GM12892 (cell line): ENCODE data around the gene OR6J1.
"Not testable (repeated sequence)": the region's sequence is repeated elsewhere in the genome, so short reads cannot be mapped to it uniquely, and the experiment has no call there.

Source experiments
- DNase-seq: peaks from one replicate; pipeline ENCODE4 v3.0.0; 2011; ENCODE audit not compliant: insufficient read length
- FAIRE-seq: peaks from 2 replicates; lab custom pipeline; 2011; peaks lifted over from hg19 to GRCh38; lab: Jason Lieb, UNC
- POLR2A ChIP-seq: IDR thresholded peaks from 2 replicates; pipeline ENCODE4 v1.6.1; 2011; ENCODE audit warnings: low read depth, low read length, control low read depth
- POLR2AphosphoS5 ChIP-seq: IDR thresholded peaks from 2 replicates; pipeline ENCODE4 v1.6.1; 2011; ENCODE audit warnings: low read depth, low read length, control low read depth
- TAF1 ChIP-seq: IDR thresholded peaks from 2 replicates; pipeline ENCODE4 v1.6.1; 2011; ENCODE audit warnings: low read depth, mild to moderate bottlenecking, control low read depth, low read length, borderline replicate concordance

OR6J1 gene

DNA sequence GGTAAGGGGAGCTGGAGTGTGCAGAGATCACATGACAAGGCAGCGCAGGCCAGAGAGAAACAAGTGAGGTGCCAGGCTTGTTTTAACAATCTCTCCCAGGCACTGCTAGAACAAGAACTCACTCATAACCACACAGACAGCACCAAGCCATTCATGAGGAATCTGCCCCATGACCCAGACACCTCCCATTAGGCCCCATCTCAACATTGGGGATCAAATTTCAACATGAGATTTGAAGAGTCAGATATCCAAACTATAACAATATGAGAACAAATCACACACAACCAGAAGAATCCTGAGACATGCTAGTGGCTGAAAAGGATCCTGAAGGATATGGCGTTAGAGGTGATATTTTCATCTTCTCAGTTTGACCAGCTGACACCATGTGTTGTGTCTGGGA, 21.9 kb downstream of the OR6J1 start:
- no peak for TF ChIP-seq TAF1
- TF ChIP-seq POLR2A = no peak
- TF ChIP-seq POLR2AphosphoS5 = no peak
- FAIRE-seq (no peak), DNase-seq (no peak)

DNA sequence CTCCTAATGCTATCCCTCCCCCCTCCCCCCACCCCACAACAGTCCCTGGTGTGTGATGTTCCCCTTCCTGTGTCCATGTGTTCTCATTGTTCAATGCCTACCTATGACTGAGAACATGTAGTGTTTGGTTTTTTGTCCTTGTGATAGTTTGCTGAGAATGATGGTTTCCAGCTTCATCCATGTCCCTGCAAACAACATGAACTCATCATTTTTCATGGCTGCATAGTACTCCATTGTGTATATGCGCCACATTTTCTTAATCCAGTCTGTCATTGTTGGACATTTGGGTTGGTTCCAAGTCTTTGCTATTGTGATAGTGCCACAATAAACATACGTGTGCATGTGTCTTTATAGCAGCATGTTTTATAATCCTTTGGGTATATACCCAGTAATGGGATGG, 28.4 kb downstream of the OR6J1 start:
- FAIRE-seq, DNase-seq: not testable (repeated sequence)

DNA sequence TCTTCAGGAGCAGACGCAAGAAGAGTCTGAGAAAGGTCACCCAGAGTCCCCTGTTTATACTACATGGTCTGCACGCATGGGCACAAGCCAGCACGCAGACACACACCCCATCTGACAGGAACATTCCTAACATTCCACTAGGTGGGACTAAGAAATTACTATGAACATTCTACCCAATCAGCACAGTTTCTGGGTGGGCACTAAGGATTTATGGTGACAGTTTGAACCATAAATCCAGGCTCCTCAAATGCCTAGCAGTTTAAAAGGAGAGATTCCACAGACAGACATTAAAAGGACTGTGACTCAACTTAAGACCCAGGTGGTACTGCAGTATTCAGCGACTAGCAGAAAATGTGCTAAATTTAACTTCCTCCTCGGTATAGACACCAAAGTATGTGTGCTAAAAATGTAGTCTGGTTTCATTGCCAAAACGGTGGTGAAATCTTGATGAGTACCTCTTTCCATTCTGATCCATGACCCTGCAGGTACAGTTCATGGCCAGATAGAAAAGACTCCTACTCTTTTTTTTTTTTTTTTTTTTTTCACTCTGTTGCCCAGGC, 29.8 kb downstream of the OR6J1 start:
- FAIRE-seq = no peak
- TF ChIP-seq POLR2A = no peak
- TF ChIP-seq POLR2AphosphoS5 = no peak
- TF ChIP-seq TAF1 = no peak
- DNase-seq = no peak

- DNase-seq (no peak), FAIRE-seq (no peak)
- no peak for TF ChIP-seq POLR2A
- TF ChIP-seq TAF1 = no peak
- TF ChIP-seq POLR2AphosphoS5 = no peak
These were observed 30.4 kb downstream of the OR6J1 start for GRCh38 chr14:22613736-22614239.

GRCh38 chr14:22613106-22613695, 31.0 kb downstream of the OR6J1 start:
- no peak for FAIRE-seq
- no peak for DNase-seq
- no peak for TF ChIP-seq POLR2AphosphoS5
- no peak for TF ChIP-seq TAF1
- no peak for TF ChIP-seq POLR2A

- TF ChIP-seq POLR2AphosphoS5 (no peak), TAF1 (no peak), POLR2A (no peak)
- FAIRE-seq (no peak), DNase-seq (no peak)
These were observed 33.2 kb downstream of the OR6J1 start for GRCh38 chr14:22610931-22611330.

GRCh38 chr14:22607291-22607690, 36.9 kb downstream of the OR6J1 start:
- DNase-seq (no peak), FAIRE-seq (no peak)
- TF ChIP-seq POLR2AphosphoS5 = no peak
- no peak for TF ChIP-seq TAF1
- TF ChIP-seq POLR2A = no peak

DNA sequence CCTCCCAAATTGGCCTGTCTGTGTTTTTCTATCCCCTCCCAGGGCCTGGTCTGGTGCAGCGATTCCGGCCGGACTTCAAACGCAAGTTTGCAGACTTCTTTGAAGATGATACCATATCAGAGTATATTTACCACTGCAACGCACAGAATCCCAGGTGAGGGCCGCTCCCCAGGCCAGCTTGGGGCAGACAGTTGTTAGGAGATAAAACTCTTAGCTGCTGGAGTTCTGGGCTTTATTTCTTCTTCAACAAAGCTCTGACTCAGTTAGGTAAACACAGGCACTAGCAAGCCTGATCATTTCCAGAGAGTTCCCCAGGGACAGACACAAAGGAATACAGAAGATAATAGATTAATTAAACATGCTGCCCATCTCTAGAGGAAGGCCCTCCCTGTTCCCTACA, 37.8 kb downstream of the OR6J1 start:
- DNase-seq = no peak
- TF ChIP-seq POLR2AphosphoS5 (no peak), POLR2A (no peak), TAF1 (no peak)
- no peak for FAIRE-seq

- DNase-seq = no peak
- no peak for FAIRE-seq
- TF ChIP-seq POLR2AphosphoS5 = no peak
- no peak for TF ChIP-seq TAF1
- TF ChIP-seq POLR2A = no peak
These were observed 41.3 kb downstream of the OR6J1 start for GRCh38 chr14:22602862-22603261.

DNA sequence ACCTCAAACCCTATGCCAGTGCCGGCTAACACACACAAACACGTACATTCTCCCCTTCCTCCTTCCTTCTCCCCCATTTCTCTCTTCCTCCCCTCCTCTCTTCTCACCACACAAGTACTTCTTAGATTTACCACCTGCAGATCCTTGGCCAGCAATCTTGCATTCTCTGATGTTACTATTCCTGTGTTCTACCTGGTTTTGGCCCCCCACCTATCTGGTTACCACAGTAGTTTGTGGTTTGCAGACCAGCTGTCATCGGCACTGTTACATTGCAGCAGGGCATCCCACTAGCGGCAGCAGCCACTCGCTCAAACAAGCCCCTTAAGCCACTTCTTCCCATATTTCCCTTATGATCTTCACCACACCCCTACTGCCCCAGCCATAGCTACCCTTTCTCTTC, 42.2 kb downstream of the OR6J1 start:
- no peak for FAIRE-seq
- no peak for TF ChIP-seq TAF1
- no peak for TF ChIP-seq POLR2A
- no peak for TF ChIP-seq POLR2AphosphoS5
- no peak for DNase-seq

- DNase-seq (no peak), FAIRE-seq (no peak)
- TF ChIP-seq POLR2AphosphoS5 (no peak), TAF1 (no peak), POLR2A (no peak)
These were observed 42.7 kb downstream of the OR6J1 start for GRCh38 chr14:22601456-22601855.

DNA sequence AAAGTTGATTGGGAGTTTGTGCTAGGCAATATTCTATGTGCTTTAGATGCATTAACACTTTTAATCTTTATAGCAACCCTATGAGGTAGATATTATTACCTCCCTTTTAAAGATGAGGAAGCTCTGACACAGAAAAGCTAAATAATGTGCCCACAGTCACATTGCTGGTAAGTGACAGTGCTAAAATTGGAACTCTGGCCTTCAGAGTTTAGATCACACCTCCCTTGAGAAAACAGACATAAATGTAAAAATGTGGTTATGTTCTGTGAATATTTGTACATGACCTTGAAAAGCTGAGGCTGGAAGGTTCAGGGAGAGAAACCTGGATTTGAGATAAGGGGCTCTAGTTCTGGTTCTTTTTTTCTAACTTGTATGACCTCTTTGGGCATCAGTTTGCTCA, 44.1 kb downstream of the OR6J1 start:
- no peak for FAIRE-seq
- no peak for TF ChIP-seq TAF1
- TF ChIP-seq POLR2A = no peak
- no peak for TF ChIP-seq POLR2AphosphoS5
- no peak for DNase-seq

DNA sequence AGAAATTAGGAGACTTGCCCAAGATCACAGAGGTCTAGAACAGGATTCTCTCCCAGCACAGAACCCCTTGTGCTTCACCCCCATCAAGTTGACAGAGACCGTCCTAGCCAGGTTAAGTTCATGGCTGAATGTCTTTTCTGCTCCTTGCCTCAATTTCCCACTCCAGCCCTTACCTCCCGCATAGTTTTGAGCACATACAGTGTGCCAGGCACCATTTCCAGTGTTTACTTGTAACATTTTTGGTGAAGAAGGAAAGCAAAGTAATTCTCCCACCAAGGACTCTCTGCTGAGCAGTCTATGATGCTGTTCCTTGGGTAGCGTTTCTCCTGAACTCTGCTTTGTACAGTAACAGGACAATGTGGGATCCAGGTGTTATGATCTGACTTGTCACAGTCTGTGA, 44.8 kb downstream of the OR6J1 start:
- DNase-seq (no peak), FAIRE-seq (no peak)
- no peak for TF ChIP-seq TAF1
- no peak for TF ChIP-seq POLR2A
- TF ChIP-seq POLR2AphosphoS5 = no peak
